Smooth muscle cell (in vitro differentiated cells): ENCODE data around the gene AOAH. TPM values are rescaled to one million over a fixed set of nuclear protein-coding genes. Genes with fewer than 3 reads are reported as not detected.

Experiments used
- DNase-seq: peaks from one replicate; lab custom pipeline; 2025; ENCODE audit not compliant: unreplicated experiment; lab: John Stamatoyannopoulos, UW
- H2AFZ ChIP-seq: fragments of 200-600 bp; sonication (generic); 2 replicates; pipeline ENCODE4 v1.6.0; 2016; ENCODE audit warnings: antibody characterized with exemption, low read depth, mild to moderate bottlenecking
- H3F3A ChIP-seq: fragments of 200-600 bp; sonication (generic); 2 replicates; pipeline ENCODE4 v1.6.0; 2017; ENCODE audit warnings: antibody characterized with exemption, low read depth
- H3K27ac ChIP-seq: fragments of 200-600 bp; sonication (generic); 2 replicates; pipeline ENCODE4 v1.5.1; 2016; ENCODE audit warnings: low read depth, mild to moderate bottlenecking
- H3K27me3 ChIP-seq: fragments of 200-600 bp; sonication (generic); 2 replicates; pipeline ENCODE4 v1.6.1; 2016; ENCODE audit warnings: low read depth, mild to moderate bottlenecking
- H3K36me3 ChIP-seq: fragments of 200-600 bp; sonication (generic); 2 replicates; pipeline ENCODE4 v1.5.1; 2016; ENCODE audit warnings: low read depth
- H3K4me1 ChIP-seq: fragments of 200-600 bp; sonication (generic); 2 replicates; pipeline ENCODE4 v1.5.1; 2016; ENCODE audit warnings: low read depth
- H3K4me2 ChIP-seq: fragments of 200-600 bp; sonication (generic); 2 replicates; pipeline ENCODE4 v1.6.0; 2016; ENCODE audit warnings: mild to moderate bottlenecking
- H3K4me3 ChIP-seq: fragments of 200-600 bp; sonication (generic); 2 replicates; pipeline ENCODE4 v1.5.1; 2016; ENCODE audit warnings: mild to moderate bottlenecking
- H3K79me2 ChIP-seq: fragments of 200-600 bp; sonication (generic); 2 replicates; pipeline ENCODE4 v1.6.0; 2016; ENCODE audit warnings: low read depth, mild to moderate bottlenecking
- H3K9ac ChIP-seq: fragments of 200-600 bp; sonication (generic); 2 replicates; pipeline ENCODE4 v1.6.0; 2016; ENCODE audit warnings: low read depth
- H3K9me3 ChIP-seq: fragments of 200-600 bp; sonication (generic); replicated peaks from 2 replicates; pipeline ENCODE4 v1.5.1; 2016; ENCODE audit warnings: low read depth
- H4K20me1 ChIP-seq: fragments of 200-600 bp; sonication (generic); 2 replicates; pipeline ENCODE4 v1.6.0; 2016; ENCODE audit warnings: low read depth
- CTCF ChIP-seq: fragments of 200-600 bp; sonication (generic); IDR thresholded peaks from 2 replicates; pipeline ENCODE4 v1.5.1; 2017; ENCODE audit warnings: borderline replicate concordance, mild to moderate bottlenecking, antibody characterized with exemption; ENCODE audit not compliant: insufficient read depth, poor library complexity, severe bottlenecking
- WGBS: methylation state at CpG from one replicate; pipeline ENCODE4 v1.1.7; 2016; ENCODE audit warnings: low lambda C conversion rate; 5-methylcytosine and 5-hydroxymethylcytosine counted together
- polyA plus RNA-seq: library from polyadenylated mRNA; unstranded; fragments of >200 nt; fragmentation: Nextera tagmentation; extraction: Ambion mirVana; gene quantifications from 2 replicates; pipeline ENCODE4 v1.2.1, GENCODE V29; 2016
- total RNA-seq: library from RNA; depleted of rRNA; stranded (reverse); fragments of >200 nt; gene quantifications from 2 replicates; pipeline ENCODE4 v1.2.3, GENCODE V29; 2014

AOAH gene
- total and polyA plus RNA-seq, 2 experiments from 2014 or later = not detected

GRCh38 chr7:36571190-36571560 lies 153.1 kb downstream of the AOAH start:
- H3F3A ChIP-seq = no peaks in the 10 kb centered on the region
- H3K27me3 ChIP-seq = no peaks in the 10 kb centered on the region
- H3K4me1 ChIP-seq = no peaks in the 10 kb centered on the region
- no peak for TF ChIP-seq CTCF
- H4K20me1 ChIP-seq = no peaks in the 10 kb centered on the region
- no peak overlapping the region for H2AFZ ChIP-seq
- H3K79me2 ChIP-seq = no peaks in the 10 kb centered on the region
- WGBS = 8% methylated on average over 1 of the region's 1 CpG
- H3K4me3 ChIP-seq = no peak overlapping the region
- no peak overlapping the region for H3K9ac ChIP-seq
- H3K36me3 ChIP-seq = no peaks in the 10 kb centered on the region
- DNase-seq = no peak
- H3K27ac ChIP-seq = no peak overlapping the region
- H3K4me2 ChIP-seq = no peak overlapping the region
- H3K9me3 ChIP-seq = no peaks in the 10 kb centered on the region

- 90% methylated on average over 11 of the region's 11 CpGs for WGBS
These were observed 153.6 kb downstream of the AOAH start for GRCh38 chr7:36570528-36571189.

GRCh38 chr7:36568452-36568849 lies 155.8 kb downstream of the AOAH start:
- Histone ChIP-seq H3K36me3 (no peaks in the 10 kb centered on the region), H3K27me3 (no peaks in the 10 kb centered on the region), H3F3A (no peaks in the 10 kb centered on the region), H3K9me3 (no peaks in the 10 kb centered on the region), H3K27ac (no peak overlapping the region), H2AFZ (no peak overlapping the region), H3K4me3 (no peak overlapping the region), H3K9ac (no peak overlapping the region), H4K20me1 (no peaks in the 10 kb centered on the region), H3K79me2 (no peaks in the 10 kb centered on the region), H3K4me1 (peaks cover 9% of the 10 kb centered on the region), H3K4me2 (no peak overlapping the region)
- 75% methylated on average over 1 of the region's 1 CpG for WGBS
- TF ChIP-seq CTCF = no peak
- DNase-seq = no peak

More at GRCh38 chr7:36570528-36571189, 153.6 kb downstream of the AOAH start:
- Histone ChIP-seq H3K4me2 (no peak overlapping the region), H2AFZ (no peak overlapping the region), H3K36me3 (no peaks in the 10 kb centered on the region), H4K20me1 (no peaks in the 10 kb centered on the region), H3K27me3 (no peaks in the 10 kb centered on the region), H3K4me1 (no peaks in the 10 kb centered on the region), H3F3A (no peaks in the 10 kb centered on the region), H3K9me3 (no peaks in the 10 kb centered on the region), H3K27ac (no peak overlapping the region), H3K4me3 (no peak overlapping the region), H3K79me2 (no peaks in the 10 kb centered on the region), H3K9ac (no peak overlapping the region)
- no peak for DNase-seq
- no peak for TF ChIP-seq CTCF
